Measurements from ENCODE around the gene PTCRA. TPM values are rescaled to one million over a fixed set of nuclear protein-coding genes. Genes with fewer than 3 reads are reported as not detected.

Gene PTCRA
- total RNA-seq, 1 donor from 2014 or later, result not detected

- Histone ChIP-seq H3K36me3 (peaks cover 0 to 8% of the 10 kb centered on the region in 2 donors), H3K4me3 (peak overlapping the region; percentile 61 to 69), H3K4me1 (peaks cover 40% of the 10 kb centered on the region), H3K27ac (peak overlapping the region; percentile 93), H3K9me3 (no peaks in the 10 kb centered on the region), H3K27me3 (no peaks in the 10 kb centered on the region)
- intact Hi-C loops (cut with DNase I), result no loop called here
- no peak for TF ChIP-seq CTCF (IDR thresholded peaks at IDR 0.05)
- TF ChIP-seq POLR2A (IDR thresholded peaks at IDR 0.05), result no peak
- TF ChIP-seq POLR2AphosphoS5 (IDR thresholded peaks at IDR 0.05; ENCODE audit: insufficient read depth in 1 of 2, low read depth in 1 of 2), result no peak
- DNase-seq (ENCODE audit: extremely low spot score in 2 of 2), result no peak
Measured at GRCh38 chr6:42929821-42930360, 14.0 kb downstream of the PTCRA start.

GRCh38 chr6:42932412-42932811, 16.6 kb downstream of the PTCRA start:
- Histone ChIP-seq H3K4me3 (no peak overlapping the region), H3K36me3 (peaks cover 0 to 32% of the 10 kb centered on the region in 2 donors), H3K27ac (no peak overlapping the region), H3K4me1 (peaks cover 40% of the 10 kb centered on the region), H3K9me3 (no peaks in the 10 kb centered on the region), H3K27me3 (no peaks in the 10 kb centered on the region)
- intact Hi-C loops (cut with DNase I), result no loop called here
- no peak for TF ChIP-seq CTCF (IDR thresholded peaks at IDR 0.05)
- TF ChIP-seq POLR2A (IDR thresholded peaks at IDR 0.05), result no peak
- TF ChIP-seq POLR2AphosphoS5 (IDR thresholded peaks at IDR 0.05; ENCODE audit: insufficient read depth in 1 of 2, low read depth in 1 of 2), result no peak
- no peak for DNase-seq (ENCODE audit: extremely low spot score in 2 of 2)

- no peaks in the 10 kb centered on the region for H3K9me3 ChIP-seq
- H3K4me3 ChIP-seq, result no peak overlapping the region
- intact Hi-C loops (cut with DNase I), result no loop called here
- no peak overlapping the region for H3K27ac ChIP-seq
- H3K36me3 ChIP-seq, result peaks cover 0 to 38% of the 10 kb centered on the region in 2 donors
- DNase-seq (ENCODE audit: extremely low spot score in 2 of 2), result no peak
- no peak for TF ChIP-seq POLR2A (IDR thresholded peaks at IDR 0.05)
- H3K27me3 ChIP-seq, result no peaks in the 10 kb centered on the region
- H3K4me1 ChIP-seq, result peaks cover 40% of the 10 kb centered on the region
Measured at GRCh38 chr6:42933205-42933604, 17.4 kb downstream of the PTCRA start.

- H3K4me1 ChIP-seq, result peaks cover 34% of the 10 kb centered on the region
- intact Hi-C loops (cut with DNase I), result no loop called here
- H3K36me3 ChIP-seq, result peaks cover 0 to 46% of the 10 kb centered on the region in 2 donors
- TF ChIP-seq POLR2AphosphoS5 (IDR thresholded peaks at IDR 0.05; ENCODE audit: insufficient read depth in 1 of 2, low read depth in 1 of 2) (no peak), POLR2A (IDR thresholded peaks at IDR 0.05) (no peak), CTCF (IDR thresholded peaks at IDR 0.05) (no peak)
- no peak for DNase-seq (ENCODE audit: extremely low spot score in 2 of 2)
- H3K27me3 ChIP-seq, result no peaks in the 10 kb centered on the region
- H3K27ac ChIP-seq, result no peak overlapping the region
- H3K9me3 ChIP-seq, result no peaks in the 10 kb centered on the region
- no peak overlapping the region for H3K4me3 ChIP-seq
Measured at GRCh38 chr6:42935322-42935721, 19.5 kb downstream of the PTCRA start.

GRCh38 chr6:42936398-42936797, 20.5 kb downstream of the PTCRA start:
- DNase-seq (ENCODE audit: extremely low spot score in 2 of 2), result no peak

More at GRCh38 chr6:42936398-42936797, 20.5 kb downstream of the PTCRA start:
- no peaks in the 10 kb centered on the region for H3K9me3 ChIP-seq
- peaks cover 0 to 48% of the 10 kb centered on the region in 2 donors for H3K36me3 ChIP-seq
- no peak overlapping the region for H3K4me3 ChIP-seq
- no peak for TF ChIP-seq CTCF (IDR thresholded peaks at IDR 0.05)
- TF ChIP-seq POLR2AphosphoS5 (IDR thresholded peaks at IDR 0.05; ENCODE audit: insufficient read depth in 1 of 2, low read depth in 1 of 2), result no peak
- TF ChIP-seq POLR2A (IDR thresholded peaks at IDR 0.05), result no peak
- no peaks in the 10 kb centered on the region for H3K27me3 ChIP-seq
- H3K4me1 ChIP-seq, result peaks cover 23% of the 10 kb centered on the region
- intact Hi-C loops (cut with DNase I), result no loop called here
- H3K27ac ChIP-seq, result no peak overlapping the region
